ENCODE results near the gene TFEB. TPM values are rescaled to one million over a fixed set of nuclear protein-coding genes. Genes with fewer than 3 reads are reported as not detected.

Gene TFEB
- total and polyA plus RNA-seq, 10 of the 15 experiments (the other 5 are each of a cell fraction or from before 2014, with no cell fraction given) = 0.84 to 108 (median 60.8) TPM

GRCh38 chr6:41675992-41676391 lies 59.4 kb downstream of the TFEB start:
- FAIRE-seq = no peak
- TF ChIP-seq MEF2B (IDR thresholded peaks at IDR 0.05; ENCODE audit: partially characterized antibody, poor library complexity, severe bottlenecking) (no peak), SKIL (IDR thresholded peaks at IDR 0.05; ENCODE audit: low read depth, poor library complexity, severe bottlenecking) (no peak), SP1 (IDR thresholded peaks at IDR 0.05; ENCODE audit: low read depth, low read length) (no peak), ESRRA (IDR thresholded peaks at IDR 0.05; ENCODE audit: low read length) (no peak), IRF5 (IDR thresholded peaks at IDR 0.05; ENCODE audit: borderline replicate concordance) (no peak), NFIC (IDR thresholded peaks at IDR 0.05; ENCODE audit: low read depth, low read length) (no peak), KLF5 (IDR thresholded peaks at IDR 0.05; ENCODE audit: partially characterized antibody) (no peak), CUX1 (IDR thresholded peaks at IDR 0.05; ENCODE audit: insufficient replicate concordance, low read depth, low read length) (no peak), RFX5 (IDR thresholded peaks at IDR 0.05; ENCODE audit: low read depth, low read length) (no peak), SRF (IDR thresholded peaks at IDR 0.05; ENCODE audit: low read depth in 2 of 2, low read length in 2 of 2) (no peak), KAT2A (conservative IDR thresholded peaks at IDR 0.05; ENCODE audit: control insufficient read depth, low read depth, low read length) (no peak), NFXL1 (IDR thresholded peaks at IDR 0.05; ENCODE audit: borderline replicate concordance) (no peak), ZBTB11 (CRISPR knock-in tag; IDR thresholded peaks at IDR 0.05) (no peak)

More at GRCh38 chr6:41675992-41676391, 59.4 kb downstream of the TFEB start:
- no peak overlapping the region for H3K4me3 ChIP-seq
- H3K4me1 ChIP-seq (ENCODE audit: control insufficient read depth, insufficient read depth, low read length) = no peaks in the 10 kb centered on the region
- 40% methylated on average over 6 of the region's 6 CpGs for WGBS (ENCODE audit: insufficient coverage, insufficient replicate concordance, low lambda C conversion rate, missing lambda C conversion rate)
- no peak overlapping the region for H2AFZ ChIP-seq (ENCODE audit: control insufficient read depth, low read depth, low read length)
- no TSS peak for BruUV-seq (replicated peaks)
- in situ Hi-C loops (cut with MboI) (no loop called here), intact Hi-C loops (cut with micrococcal nuclease; ENCODE audit: unreplicated experiment) (no loop called here)
- no peak overlapping the region for H3K9ac ChIP-seq (ENCODE audit: control insufficient read depth, insufficient read depth, low read length)
- POLR2A ChIA-PET = no interaction called here
- RAD21 ChIA-PET (ENCODE audit: unreplicated experiment) = no interaction called here
- H4K20me1 ChIP-seq (ENCODE audit: control insufficient read depth, insufficient read depth) = 0 out of 2 replicates have a peak, but pooled peaks cover 3% of the 10 kb centered on the region
- H3K36me3 ChIP-seq (ENCODE audit: control insufficient read depth in 2 of 2, insufficient read depth in 2 of 2, low read length in 1 of 2) = no peaks in the 10 kb centered on the region
- no peaks in the 10 kb centered on the region for H3K27me3 ChIP-seq (replicated peaks in 1 of 2; ENCODE audit: control insufficient read depth in 2 of 2, insufficient read depth in 2 of 2, low read length in 1 of 2)
- no peaks in the 10 kb centered on the region for H3K79me2 ChIP-seq (ENCODE audit: control insufficient read depth, insufficient read depth, low read length)
- H3K27ac ChIP-seq (ENCODE audit: control insufficient read depth, insufficient read depth) = no peak overlapping the region
- SMC1A ChIA-PET (ENCODE audit: uncharacterized antibody, unreplicated experiment) = no interaction called here
- no peak for DNase-seq (ENCODE audit: low read depth, low spot score)
- no peaks in the 10 kb centered on the region for H3K9me3 ChIP-seq (replicated peaks; ENCODE audit: control insufficient read depth, insufficient read depth, low read length)
- H3K4me2 ChIP-seq (ENCODE audit: control insufficient read depth, insufficient read depth) = no peak overlapping the region
- ATAC-seq = no peak
- CTCF ChIA-PET = no interaction called here

All from GM12878 (cell line).